GM19025 (cell line): ENCODE data around the gene SAA1.

Experiments
- ATAC-seq: cut with Tn5 transposase; IDR thresholded peaks from one replicate; pipeline ENCODE4 v1.9.1; 2021; ENCODE audit warnings: mild to moderate bottlenecking, low read depth, moderate library complexity; ENCODE audit not compliant: unreplicated experiment

SAA1 gene

DNA sequence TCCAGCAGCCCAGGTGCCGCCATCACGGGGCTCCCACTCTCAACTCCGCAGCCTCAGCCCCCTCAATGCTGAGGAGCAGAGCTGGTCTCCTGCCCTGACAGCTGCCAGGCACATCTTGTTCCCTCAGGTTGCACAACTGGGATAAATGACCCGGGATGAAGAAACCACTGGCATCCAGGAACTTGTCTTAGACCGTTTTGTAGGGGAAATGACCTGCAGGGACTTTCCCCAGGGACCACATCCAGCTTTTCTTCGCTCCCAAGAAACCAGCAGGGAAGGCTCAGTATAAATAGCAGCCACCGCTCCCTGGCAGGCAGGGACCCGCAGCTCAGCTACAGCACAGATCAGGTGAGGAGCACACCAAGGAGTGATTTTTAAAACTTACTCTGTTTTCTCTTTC is at the start of gene SAA1:
TSS of gene SAA1 (plus strand) at position 316 of the 400 bp plus-strand sequence. CDS start 624 bp downstream, outside the sequence.
- no peak for ATAC-seq

DNA sequence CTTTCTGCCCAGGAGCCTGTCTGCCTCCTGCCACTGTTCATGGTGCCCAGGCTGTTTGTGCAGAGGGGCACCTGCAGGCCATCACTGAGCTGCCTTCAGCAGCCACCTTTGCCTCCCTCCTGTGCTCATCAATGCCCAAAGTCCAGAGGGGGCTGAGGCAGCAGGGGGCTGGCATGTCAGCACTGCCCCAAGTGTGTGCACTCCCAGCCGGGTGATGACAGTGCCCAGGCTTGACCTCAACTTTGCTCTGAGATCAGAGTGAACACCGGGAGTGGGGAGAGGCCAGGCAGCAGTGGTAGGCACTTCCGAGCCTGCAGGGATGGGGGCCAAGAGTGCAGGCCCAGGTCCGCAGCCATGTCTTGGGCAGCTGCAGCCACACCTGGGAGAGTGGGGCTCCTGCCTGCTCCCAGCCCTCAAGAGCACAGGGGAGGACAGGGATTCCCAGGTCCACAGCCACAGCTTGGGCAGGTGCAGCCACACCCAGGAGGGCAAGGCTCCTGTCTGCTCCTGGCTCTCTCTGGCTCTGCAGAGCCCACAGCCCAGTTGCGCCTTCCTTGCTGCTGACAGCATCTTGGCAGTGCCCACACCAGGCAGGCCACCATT is 44.7 kb upstream of the SAA1 start:
- ATAC-seq = no peak

DNA sequence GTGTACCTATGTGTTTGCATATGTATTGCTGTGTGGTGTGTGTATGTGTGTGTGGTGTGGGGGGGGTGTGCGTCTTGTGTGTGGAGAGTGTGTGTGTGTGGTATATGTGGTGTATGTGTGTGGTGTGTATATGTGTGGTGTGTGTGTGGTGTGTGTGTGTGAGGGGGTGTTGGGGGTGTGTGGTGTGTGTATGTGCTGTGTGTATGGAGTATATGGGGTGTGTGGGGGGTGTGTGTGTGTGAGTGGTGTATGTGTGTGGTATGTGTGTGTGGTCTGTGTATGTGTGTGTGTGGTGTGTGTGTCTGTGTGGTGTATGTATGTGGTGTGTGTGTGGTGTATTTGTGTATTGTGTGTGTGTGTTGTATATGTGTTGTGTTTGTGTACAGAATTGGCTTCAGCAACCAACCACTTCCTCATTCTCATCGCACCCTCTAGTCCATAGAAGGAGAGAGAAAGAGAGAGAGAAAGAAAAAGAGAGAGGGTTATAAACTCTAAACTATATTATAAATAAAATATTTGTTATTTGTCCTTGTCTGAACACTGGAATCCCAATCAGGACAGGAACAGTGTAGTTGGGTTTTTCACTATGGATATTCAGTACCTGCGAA is 43.1 kb upstream of the SAA1 start:
- no peak for ATAC-seq

DNA sequence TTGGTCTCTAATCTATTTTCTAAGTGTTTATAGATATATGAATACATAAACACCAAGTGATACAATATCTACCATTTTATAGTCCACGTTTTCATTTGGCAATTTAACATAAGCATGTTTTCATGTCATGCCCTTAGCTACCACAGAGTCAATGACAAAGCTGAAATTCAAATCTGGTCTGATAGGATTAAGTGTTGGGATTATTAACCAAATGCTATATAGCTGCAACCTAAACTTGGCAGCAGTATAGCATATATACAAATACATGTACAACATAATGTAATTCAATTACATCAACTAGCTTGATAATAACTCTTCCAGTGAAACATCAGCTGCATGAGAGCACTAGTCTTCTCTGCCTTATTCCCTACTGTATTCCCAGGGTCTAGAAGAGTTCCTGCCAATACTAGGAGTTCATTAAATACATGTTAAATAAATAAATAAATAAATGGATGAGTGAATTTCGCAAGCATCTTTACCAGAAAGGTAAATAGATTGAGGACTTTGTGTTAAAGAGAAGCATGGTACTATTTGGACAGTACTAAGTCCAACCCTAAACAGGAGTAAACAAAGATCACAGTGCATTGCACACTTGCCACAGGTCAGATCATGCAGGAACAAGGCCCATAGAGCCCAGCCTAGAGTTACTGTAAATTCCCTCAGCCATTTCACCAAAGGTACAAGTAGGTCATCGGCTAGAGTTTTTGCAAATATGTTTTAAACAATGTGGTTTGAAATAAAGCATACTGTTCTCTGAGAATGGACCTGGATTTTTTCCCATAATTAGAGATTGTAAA is 42.3 kb upstream of the SAA1 start:
- ATAC-seq = no peak

DNA sequence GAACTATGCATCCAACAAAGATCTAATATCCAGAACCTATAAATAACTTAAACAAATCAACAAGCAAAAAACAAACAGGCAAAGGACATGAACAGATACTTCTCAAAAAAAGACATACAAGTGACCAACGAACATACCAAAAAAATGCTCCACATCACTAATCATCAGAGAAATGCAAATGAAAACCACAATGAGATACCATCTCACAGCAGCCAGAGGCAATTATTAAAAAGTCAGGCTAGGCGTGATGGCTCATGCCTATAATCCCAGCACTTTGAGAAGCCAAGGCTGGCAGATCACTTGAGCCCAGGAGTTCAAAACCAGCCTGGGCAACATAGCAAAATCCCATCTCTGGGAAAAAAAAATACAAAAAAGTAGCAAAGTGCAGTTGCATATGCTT is 40.2 kb upstream of the SAA1 start:
- ATAC-seq = no peak

DNA sequence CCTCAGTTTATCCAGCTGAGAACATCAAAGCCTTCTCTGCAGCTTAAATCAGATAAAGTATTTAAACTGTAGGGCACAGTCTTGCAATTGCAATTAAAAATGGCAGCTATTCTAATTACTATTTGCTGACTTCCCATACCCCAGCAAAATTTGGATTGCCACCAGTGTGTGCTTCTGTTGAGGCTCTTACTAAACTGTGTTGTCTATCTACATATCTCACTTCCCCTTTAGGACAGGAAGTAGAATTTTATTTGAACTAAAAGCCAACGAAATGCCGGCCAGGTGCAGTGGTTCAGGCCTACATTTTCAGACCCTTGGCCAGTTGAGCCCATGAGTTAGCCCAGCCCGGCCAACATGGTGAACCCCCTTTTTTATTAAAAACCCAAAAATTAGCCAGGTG is 36.6 kb upstream of the SAA1 start:
- peak; percentile 95 for ATAC-seq

DNA sequence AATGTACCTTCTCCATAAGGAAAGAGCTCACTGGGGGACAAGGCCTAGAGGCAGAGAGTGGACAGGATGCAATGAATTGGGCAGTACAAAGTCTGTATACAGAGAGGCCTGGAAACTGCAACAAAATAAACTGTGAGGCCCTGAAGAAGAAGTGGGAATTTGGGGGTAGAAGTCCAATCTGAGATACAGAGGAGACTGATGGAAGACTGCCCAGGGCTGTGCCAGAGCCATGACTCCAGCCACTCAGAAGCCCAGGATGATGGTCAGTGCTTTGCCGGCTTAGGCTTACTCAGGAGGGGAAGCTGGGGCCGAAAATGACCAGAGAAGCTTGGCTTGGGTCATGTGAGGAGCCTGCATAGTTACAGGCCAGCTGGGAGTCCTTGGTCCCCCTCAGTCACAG is 35.2 kb upstream of the SAA1 start:
- no peak for ATAC-seq

DNA sequence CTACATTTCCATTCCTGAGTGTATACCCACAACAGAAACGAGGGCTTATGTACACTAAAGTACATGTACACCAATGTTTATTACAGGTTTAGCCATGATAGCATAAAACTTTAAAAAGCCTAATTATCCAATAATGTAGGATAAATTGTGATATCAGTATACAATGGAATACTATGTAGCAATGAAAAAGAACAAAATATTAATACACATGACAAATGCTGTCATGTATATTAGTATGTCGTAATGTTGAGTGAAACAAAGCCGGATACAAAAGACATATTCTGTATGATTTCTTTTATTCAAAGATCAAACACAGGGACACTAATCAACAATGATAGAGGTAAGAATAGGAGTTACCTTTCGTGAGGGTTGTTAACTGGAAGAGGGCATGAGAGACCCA is 32.2 kb upstream of the SAA1 start:
- ATAC-seq = no peak

DNA sequence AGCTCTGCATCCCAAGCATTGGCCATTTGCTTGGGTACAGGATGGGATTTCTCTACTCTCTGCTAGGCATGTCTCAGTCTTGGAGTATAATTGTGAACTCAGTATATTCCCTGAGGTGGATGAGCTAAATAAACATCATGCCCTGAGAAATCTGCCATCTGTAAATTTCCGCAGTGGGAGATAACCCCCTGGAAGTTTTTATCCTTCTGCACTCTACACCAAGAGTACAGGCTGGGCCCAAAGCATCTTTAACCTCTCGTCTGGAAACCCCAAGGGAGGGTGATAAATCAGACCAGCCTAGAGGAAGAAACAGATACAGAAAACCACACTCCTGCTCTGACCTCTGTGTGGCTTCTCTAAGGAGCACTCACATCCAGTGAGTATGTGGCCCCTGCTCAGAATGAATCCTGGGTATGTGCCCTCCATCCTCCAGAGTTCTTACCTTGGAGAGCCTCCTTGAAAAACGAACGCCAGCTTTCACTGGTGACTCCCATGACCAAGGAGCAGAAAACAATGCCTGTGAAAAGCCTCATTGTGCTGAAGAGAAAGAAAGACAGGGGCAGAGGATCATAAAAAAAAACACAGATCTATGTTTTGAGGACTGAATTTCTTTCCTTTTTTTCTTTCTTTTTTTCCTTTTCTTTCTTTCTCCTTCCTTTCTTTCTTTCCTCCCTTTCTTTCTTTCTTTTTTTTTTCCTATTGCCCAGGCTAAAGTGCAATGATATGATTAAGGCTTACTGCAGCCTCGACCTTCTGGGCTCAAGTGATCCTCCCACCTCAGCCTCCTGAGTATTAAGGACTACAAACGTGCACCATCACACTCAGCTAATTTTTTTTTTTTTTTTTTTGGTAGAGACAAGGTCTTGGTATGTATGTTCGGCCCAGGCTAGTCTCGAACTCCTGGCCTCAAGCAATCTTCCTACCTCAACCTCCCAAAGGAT is 30.4 kb upstream of the SAA1 start:
- no peak for ATAC-seq

DNA sequence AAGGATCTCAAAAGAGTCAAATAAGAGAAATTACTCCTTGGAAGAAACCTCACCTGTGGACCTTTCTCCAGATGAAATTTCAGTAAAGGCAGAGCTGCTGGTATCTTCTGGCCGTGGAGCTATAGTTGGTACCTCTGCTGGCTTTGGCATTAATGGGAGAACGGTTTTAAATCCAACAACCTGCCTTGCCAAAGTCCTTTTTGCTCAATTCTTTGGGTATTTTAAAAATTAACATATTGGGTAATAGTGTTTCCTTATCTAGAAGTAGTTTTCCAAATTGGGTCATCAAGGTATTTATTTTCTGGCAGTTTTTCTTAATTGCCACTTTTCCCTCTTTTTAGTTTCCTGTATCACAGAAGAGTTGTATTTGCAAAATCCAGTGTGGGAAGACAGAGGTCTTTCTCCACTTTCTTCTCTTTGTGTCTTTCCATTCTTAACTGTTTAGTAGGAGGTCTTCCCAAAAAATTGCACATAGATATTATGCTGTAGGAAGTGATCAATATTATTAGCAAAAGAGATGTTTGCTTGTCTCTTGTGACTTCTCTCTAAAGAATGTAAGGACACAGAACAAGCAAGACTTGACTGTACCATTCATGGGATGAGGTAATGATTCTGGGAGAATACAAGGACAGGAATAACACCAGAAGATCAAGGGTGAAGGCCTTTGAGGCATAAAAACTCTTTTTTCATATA is 29.3 kb upstream of the SAA1 start, which contains the start of gene SAA4:
TSS of gene SAA4 (minus strand) at position 139 of the 693 bp plus-strand sequence. CDS start 876 bp downstream, outside the sequence.
- ATAC-seq = no peak

DNA sequence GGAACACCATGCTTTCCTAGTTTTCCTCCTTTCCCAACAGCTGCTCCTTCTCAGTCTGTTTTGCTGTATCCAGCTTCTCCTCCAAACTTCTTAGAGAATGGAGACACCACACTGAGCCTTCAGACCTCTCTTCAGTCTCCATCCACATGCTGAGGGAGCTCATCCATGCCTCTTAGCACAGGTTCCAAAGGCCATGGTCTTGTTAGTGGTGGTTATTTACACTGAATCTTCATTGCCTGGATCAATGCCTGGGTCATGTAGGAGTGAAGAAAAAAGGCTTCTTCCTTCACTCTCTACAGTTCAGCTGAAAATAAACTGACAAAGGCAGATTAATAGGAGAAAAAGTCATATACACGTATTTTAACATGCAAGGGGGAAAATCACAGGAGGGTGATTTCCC is 26.4 kb upstream of the SAA1 start:
- ATAC-seq = no peak

DNA sequence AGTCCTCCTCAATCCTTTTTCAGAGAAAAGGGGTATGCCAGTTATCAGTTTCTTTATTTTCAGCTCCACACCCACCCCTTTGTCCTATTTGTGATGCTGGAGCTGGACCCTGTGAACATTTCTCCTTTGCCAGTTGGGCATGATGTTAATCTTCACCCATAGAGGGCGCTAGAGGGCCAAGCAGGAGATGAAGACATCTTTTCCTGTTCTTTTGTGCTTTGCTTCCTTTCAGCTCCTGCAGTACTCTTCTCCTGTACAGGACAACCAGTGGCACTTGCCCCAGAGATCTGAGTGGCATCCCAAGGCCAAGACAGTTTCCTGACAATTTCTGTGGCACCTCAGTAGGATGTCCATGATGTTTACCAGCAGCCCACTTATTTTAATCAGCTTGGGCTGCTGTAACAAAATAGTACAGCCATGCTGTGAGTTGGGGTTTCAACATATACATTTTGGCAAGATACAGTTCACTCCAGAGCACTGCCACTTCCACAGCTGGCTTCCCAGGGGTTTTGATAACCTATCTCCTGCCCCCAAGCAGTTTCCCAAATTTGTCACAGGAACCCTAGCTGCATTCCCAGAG is 22.2 kb upstream of the SAA1 start:
- no peak for ATAC-seq

DNA sequence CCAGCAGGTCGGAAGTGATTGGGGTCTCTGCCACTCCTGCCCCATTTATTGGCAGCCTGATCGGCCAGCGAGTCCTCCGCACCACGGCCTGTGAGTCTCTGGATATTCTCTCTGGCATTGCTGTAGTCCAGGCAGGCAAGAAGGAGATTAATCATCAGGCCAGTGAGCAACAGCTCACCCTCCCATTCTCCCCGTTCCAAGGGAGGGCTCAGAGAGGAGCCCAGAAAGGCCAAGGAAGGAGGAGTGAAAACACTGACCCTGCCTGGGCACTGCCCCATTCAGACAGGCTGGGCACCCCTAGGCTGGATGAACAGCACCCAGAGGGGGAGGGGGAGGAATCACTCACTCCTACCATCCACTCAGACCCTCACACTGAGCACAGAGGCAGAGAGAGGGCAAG is 20.7 kb upstream of the SAA1 start:
- ATAC-seq = no peak

DNA sequence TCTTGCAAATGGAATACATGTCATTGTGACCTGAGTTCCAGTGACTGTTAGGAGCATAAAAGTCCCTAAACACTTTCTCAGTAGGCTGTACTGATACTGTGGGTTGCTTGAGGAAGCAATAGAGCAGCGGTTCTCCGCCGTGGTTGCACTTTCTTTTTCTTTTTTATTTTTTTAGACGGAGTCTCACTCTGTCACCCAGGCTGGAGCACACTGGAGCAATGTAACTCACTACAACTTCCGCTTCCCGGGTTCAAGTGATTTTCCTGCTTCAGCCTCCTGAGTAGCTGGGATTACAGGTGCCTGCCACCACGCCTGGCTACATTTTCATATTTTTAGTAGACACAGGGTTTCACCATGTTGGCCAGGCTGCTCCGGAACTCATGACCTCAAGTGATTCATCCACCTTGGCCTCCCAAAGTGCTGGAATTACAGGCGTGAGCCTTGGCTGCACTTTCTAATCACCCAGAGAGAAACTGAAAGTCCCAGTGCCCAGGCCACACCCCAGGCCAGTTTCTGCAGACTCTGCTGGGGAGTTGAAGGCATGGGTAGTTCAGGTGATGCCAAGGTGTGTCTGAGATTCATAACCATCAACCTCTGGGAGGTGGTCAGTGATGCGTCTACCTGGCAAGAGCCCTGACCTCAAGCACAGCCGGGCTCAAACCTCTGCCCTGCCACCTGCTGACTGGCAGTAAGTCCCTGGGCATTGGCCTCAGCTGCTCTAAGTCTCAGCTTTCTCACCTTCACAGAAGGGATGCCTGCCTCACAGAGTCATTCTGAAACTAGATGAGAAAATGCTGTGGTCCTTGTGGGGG is 19.5 kb upstream of the SAA1 start:
- ATAC-seq = peak; percentile 72

DNA sequence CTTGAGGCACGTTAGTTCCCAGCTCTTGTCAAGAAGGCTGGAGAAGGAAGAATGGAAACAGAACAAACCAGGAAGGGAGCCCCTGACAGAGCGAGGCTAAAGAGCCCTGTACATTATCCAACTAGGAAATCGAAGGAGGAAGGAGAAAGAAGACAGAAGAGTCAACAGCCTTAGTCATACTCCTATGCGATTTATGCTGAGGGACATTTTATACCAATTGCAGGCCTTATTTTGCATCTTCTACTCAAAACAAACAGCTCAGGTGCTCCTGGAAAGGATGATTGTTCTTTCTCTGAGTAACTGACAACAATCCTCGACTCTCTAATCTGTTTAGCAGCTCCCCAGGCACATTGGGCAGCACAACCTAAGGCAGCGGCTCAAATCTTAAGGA is 18.9 kb upstream of the SAA1 start:
- peak; percentile 4 for ATAC-seq

DNA sequence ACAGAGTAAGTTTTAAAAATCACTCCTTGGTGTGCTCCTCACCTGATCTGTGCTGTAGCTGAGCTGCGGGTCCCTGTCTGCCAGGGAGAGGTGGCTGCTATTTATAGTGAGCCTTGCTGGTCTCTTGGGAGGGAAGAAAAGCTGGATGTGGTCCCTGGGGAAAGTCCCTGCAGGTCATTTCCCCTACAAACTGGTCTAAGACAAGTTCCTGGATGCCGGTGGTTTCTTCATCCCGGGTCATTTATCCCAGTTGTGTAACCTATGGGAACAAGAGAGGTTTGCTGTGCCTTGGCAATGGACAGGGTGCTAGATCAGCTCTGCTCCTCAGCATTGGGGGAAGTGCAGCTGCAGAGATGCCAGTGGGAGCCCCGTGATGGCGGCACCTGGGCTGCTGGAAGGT is 17.5 kb upstream of the SAA1 start, which contains the start of gene SAA2:
TSS of gene SAA2 (minus strand) at position 108 of the 400 bp plus-strand sequence. CDS start 657 bp downstream, outside the sequence.
- no peak for ATAC-seq

DNA sequence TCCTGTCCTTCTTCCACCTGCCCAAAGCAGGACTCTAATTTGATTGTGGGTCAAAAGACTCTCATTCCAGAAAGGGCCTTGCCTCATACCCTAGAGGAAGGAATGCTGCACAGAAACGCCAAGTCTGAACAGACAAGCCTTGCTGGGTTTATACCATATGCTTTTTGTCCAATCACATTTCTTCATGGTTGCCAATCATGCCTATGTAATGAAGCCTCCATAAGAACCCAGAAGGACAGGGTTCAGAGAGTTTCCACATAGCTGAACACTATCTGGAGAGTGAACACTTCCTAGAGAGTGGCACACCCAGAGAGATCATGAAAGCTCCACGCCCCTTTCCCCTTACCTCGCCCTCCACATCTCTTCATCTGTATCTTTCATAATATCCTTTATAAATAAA is 12.8 kb upstream of the SAA1 start:
- no peak for ATAC-seq

DNA sequence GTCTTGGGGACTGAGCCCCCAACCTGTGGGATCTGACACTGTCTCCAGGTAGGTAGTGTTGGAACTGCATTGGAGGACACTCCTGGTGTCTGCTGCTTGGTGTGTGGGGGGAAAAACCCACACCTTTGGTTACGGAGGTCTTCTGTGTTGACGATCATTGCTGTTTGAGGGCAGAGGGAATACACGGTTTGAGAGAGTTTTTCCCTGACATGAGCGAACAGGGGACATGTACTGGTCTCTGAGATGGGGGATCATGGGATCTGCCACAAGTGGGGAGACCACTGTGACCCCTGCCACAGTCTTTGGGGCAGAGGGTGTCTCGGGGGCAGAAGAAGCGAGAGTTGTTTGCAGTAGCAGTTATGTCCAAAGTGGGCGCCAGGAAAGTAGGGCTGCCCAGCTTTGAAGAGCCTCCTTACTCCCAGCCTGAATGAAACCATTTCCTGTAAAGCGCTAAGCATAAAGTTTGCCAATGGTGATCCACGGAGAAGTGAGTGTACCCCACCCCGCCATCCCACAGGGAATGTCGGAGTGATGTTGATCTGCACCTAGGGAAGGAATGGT is 12.2 kb upstream of the SAA1 start:
- no peak for ATAC-seq
